Esophagus (tissue), 2 donors: Measurements from ENCODE around the gene SLC24A3. TPM values are rescaled to one million over a fixed set of nuclear protein-coding genes. Genes with fewer than 3 reads are reported as not detected.
A peak's percentile ranks its signal among the peaks of the same experiment; 100 is the strongest.

Experiments used
- H3K27ac ChIP-seq, 2 donors: one replicate each; pipeline ENCODE4 v1.5.1; 2013; ENCODE audit warnings: low read depth in 2 of 2, mild to moderate bottlenecking in 2 of 2, inconsistent platforms in 1 of 2, low read length in 1 of 2, moderate library complexity in 1 of 2
- H3K27me3 ChIP-seq, 2 donors: one replicate each; pipeline ENCODE4 v1.6.1; 2013; ENCODE audit warnings: low read length in 2 of 2, control low read depth in 1 of 2, mild to moderate bottlenecking in 1 of 2; ENCODE audit not compliant: insufficient read depth in 2 of 2, control insufficient read depth in 1 of 2
- H3K36me3 ChIP-seq, 2 donors: one replicate each; pipeline ENCODE4 v1.6.1; 2013; ENCODE audit warnings: low read length in 1 of 2; ENCODE audit not compliant: control insufficient read depth in 2 of 2, insufficient read depth in 2 of 2
- H3K4me1 ChIP-seq, 2 donors: one replicate each; pipeline ENCODE4 v1.6.1; 2013; ENCODE audit warnings: low read length in 1 of 2; ENCODE audit not compliant: control insufficient read depth in 2 of 2, insufficient read depth in 2 of 2
- H3K4me3 ChIP-seq, 2 donors: one replicate each; pipeline ENCODE4 v1.5.1; 2013; ENCODE audit warnings: low read length in 2 of 2, mild to moderate bottlenecking in 2 of 2, low read depth in 1 of 2, moderate library complexity in 1 of 2
- H3K9me3 ChIP-seq, 2 donors: one replicate each; pipeline ENCODE4 v1.6.1; 2013; ENCODE audit warnings: mild to moderate bottlenecking in 2 of 2, low read depth in 1 of 2, low read length in 1 of 2, moderate library complexity in 1 of 2; ENCODE audit not compliant: control insufficient read depth in 2 of 2, insufficient read depth in 1 of 2
- WGBS, 2 donors: extraction: QIAGEN DNeasy Blood & Tissue Kit; methylation state at CpG; one replicate each; pipeline ENCODE4 v1.1.7; 2013; 5-methylcytosine and 5-hydroxymethylcytosine counted together
- polyA plus RNA-seq, 2 donors: library from polyadenylated mRNA; stranded (reverse); fragments of 200-250 nt; gene quantifications; one replicate each; pipeline ENCODE4 v1.2.3, GENCODE V29; 2013
- donor health status: healthy with polysubstance abuse.
- donor health status: Bipolar disorder and iron deficiency.

SLC24A3 gene
- polyA plus RNA-seq, 2 donors, result 6.5 to 7.3 TPM

DNA sequence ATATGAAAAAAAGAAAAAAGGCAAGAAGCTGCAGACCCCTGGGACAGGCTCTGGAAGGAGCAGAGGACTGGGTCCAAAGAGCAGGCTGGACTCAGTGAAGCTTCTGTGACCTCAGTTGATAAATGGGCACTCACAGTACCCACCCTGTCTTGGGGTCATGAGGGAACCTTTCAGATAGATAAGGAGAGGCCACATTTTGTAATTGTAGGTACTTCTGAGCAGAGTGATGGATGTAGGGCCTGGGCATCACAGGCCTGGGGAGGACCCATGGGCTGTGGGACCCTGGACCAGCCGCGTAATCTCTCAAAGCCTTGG is 79.3 kb downstream of the SLC24A3 start:
- Histone ChIP-seq H3K27ac (no peak overlapping the region), H3K27me3 (no peaks in the 10 kb centered on the region), H3K36me3 (no peaks in the 10 kb centered on the region), H3K4me1 (peaks cover 6 to 15% of the 10 kb centered on the region in 2 donors), H3K4me3 (no peak overlapping the region), H3K9me3 (no peaks in the 10 kb centered on the region)
- WGBS, 2 donors, result 97 to 100% methylated on average over 2 of the region's 2 CpGs

- Histone ChIP-seq H3K27ac (no peak overlapping the region), H3K4me1 (peaks cover 6 to 15% of the 10 kb centered on the region in 2 donors), H3K4me3 (no peak overlapping the region), H3K27me3 (no peaks in the 10 kb centered on the region), H3K9me3 (no peaks in the 10 kb centered on the region), H3K36me3 (no peaks in the 10 kb centered on the region)
- 84 to 88% methylated on average over 7 of the region's 7 CpGs for WGBS, 2 donors
These were observed 79.8 kb downstream of the SLC24A3 start for GRCh38 chr20:19292254-19292653.

DNA sequence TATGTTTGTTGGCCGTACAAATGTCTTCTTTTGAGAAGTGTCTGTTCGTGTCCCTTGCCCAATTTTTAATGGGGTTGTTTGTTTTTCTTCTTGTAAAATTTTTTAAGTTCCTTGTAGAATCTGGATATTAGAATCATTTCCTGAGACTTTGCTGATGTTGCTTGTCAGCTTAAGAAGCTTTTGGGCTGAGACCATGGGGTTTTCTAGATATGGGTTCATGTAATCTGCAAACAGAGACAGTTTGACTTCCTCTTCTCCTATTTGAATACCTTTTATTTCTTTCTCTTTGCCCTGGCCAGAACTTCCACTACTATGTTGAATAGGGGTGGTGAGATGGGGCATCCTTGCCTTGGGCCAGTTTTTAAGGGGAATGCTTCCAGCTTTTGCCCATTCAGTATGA is 82.6 kb downstream of the SLC24A3 start:
- 72 to 82% methylated on average over 2 of the region's 2 CpGs for WGBS, 2 donors
- no peaks in the 10 kb centered on the region for H3K36me3 ChIP-seq
- H3K27ac ChIP-seq, result no peak overlapping the region

DNA sequence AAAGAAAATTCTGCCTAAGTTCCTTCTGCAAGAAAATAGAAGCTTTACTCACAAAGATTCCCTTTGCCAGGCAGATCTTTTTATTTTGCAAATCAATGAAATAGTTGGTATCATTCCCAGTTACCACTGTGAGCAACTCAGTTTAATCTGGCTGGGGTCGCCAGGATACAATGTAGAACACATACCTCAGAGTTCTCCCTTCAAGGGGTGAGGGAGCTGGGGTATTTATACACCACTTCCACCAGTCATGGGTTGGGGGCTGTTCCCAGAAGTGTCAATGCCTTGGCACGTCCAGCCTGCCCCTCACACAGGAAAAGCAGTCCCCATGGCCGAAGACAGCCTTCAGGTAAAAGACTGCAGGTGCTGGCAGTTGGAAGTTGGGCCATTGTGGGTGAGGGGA is 86.2 kb downstream of the SLC24A3 start:
- 58 to 67% methylated on average over 3 of the region's 3 CpGs for WGBS, 2 donors
- H3K9me3 ChIP-seq, result no peaks in the 10 kb centered on the region

More for the DNA sequence above, 82.6 kb downstream of the SLC24A3 start:
- peaks cover 6 to 12% of the 10 kb centered on the region in 2 donors for H3K4me1 ChIP-seq
- no peak overlapping the region for H3K4me3 ChIP-seq
- H3K9me3 ChIP-seq, result no peaks in the 10 kb centered on the region
- no peaks in the 10 kb centered on the region for H3K27me3 ChIP-seq

GRCh38 chr20:19300395-19300794 is 88.0 kb downstream of the SLC24A3 start:
- H3K36me3 ChIP-seq, result no peaks in the 10 kb centered on the region
- H3K4me1 ChIP-seq, result no peaks in the 10 kb centered on the region
- H3K27me3 ChIP-seq, result no peaks in the 10 kb centered on the region
- peak overlapping the region in 1 of 2 donors; percentile 17 for H3K27ac ChIP-seq
- no peaks in the 10 kb centered on the region for H3K9me3 ChIP-seq
- no peak overlapping the region for H3K4me3 ChIP-seq
- 88 to 89% methylated on average over 6 of the region's 6 CpGs for WGBS, 2 donors

More for the DNA sequence above, 86.2 kb downstream of the SLC24A3 start:
- no peaks in the 10 kb centered on the region for H3K4me1 ChIP-seq
- H3K4me3 ChIP-seq, result no peak overlapping the region
- H3K27me3 ChIP-seq, result no peaks in the 10 kb centered on the region
- no peaks in the 10 kb centered on the region for H3K36me3 ChIP-seq
- H3K27ac ChIP-seq, result no peak overlapping the region

- H3K4me3 ChIP-seq, result no peak overlapping the region
- WGBS, 2 donors, result 60 to 67% methylated on average over 2 of the region's 2 CpGs
- H3K27ac ChIP-seq, result peak overlapping the region; percentile 13 to 17
- no peaks in the 10 kb centered on the region for H3K27me3 ChIP-seq
- H3K36me3 ChIP-seq, result no peaks in the 10 kb centered on the region
- H3K4me1 ChIP-seq, result no peaks in the 10 kb centered on the region
- H3K9me3 ChIP-seq, result no peaks in the 10 kb centered on the region
These were observed 88.7 kb downstream of the SLC24A3 start for GRCh38 chr20:19301142-19301541.

DNA sequence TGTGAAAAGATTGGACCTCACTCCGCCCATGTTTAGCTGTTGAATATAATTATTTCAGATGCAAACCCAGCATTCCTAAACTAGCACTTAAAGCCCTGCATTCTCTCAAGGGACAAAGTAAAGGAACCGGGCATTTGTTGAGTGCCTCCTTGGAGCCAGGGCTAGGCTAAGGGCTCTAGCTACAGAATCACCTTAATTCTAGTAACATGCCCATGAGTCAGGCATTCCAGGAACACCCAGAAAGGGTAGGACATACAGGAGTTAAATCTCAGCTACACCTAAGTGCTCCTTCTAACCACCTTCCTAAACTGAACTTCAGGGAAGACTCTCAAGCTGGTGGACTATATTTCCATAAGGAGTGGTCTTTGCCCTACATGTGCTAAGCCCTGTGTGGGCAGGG is 89.4 kb downstream of the SLC24A3 start:
- peak overlapping the region; percentile 22 to 72 for H3K27ac ChIP-seq
- 70 to 76% methylated on average over 2 of the region's 2 CpGs for WGBS, 2 donors
- H3K27me3 ChIP-seq, result no peaks in the 10 kb centered on the region
- H3K4me3 ChIP-seq, result no peak overlapping the region
- H3K36me3 ChIP-seq, result no peaks in the 10 kb centered on the region
- no peaks in the 10 kb centered on the region for H3K9me3 ChIP-seq
- no peaks in the 10 kb centered on the region for H3K4me1 ChIP-seq

- no peaks in the 10 kb centered on the region for H3K9me3 ChIP-seq
- no peaks in the 10 kb centered on the region for H3K27me3 ChIP-seq
- H3K4me3 ChIP-seq, result no peak overlapping the region
- H3K36me3 ChIP-seq, result no peaks in the 10 kb centered on the region
- H3K4me1 ChIP-seq, result no peaks in the 10 kb centered on the region
- WGBS, 2 donors, result 72 to 82% methylated on average over 3 of the region's 3 CpGs
- no peak overlapping the region for H3K27ac ChIP-seq
These were observed 90.3 kb downstream of the SLC24A3 start for GRCh38 chr20:19302714-19303113.

- 71 to 75% methylated on average over 5 of the region's 5 CpGs for WGBS, 2 donors
- Histone ChIP-seq H3K9me3 (no peaks in the 10 kb centered on the region), H3K4me3 (no peak overlapping the region), H3K27me3 (no peaks in the 10 kb centered on the region), H3K27ac (no peak overlapping the region), H3K36me3 (no peaks in the 10 kb centered on the region), H3K4me1 (no peaks in the 10 kb centered on the region)
These were observed 91.9 kb downstream of the SLC24A3 start for GRCh38 chr20:19304389-19304788.

DNA sequence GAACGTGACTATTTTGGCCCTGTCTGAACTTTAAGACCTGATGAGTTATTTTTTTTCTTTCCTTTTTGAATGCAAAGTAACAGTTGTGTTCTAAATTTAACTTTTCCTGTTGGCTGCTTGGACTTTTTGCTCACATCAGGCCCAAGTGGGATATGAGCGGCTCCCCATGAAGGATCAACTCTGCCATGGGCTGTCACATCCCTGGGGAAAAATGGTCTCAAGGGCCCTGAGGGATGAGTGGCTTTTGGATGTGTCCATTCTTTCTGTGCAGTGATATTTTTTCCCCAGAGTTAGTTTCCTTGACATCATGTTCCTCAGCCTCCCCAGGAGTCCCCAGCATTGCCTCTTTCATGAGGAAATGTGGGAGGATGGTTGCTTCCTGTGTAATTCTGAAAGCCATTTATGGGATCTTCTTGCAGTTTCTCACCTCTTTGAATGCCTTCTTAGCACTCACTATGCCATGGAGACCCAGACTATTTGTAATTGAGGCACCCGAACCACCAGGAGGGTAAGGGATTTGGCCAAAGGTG is 92.5 kb downstream of the SLC24A3 start:
- H3K4me1 ChIP-seq, result no peaks in the 10 kb centered on the region
- no peaks in the 10 kb centered on the region for H3K27me3 ChIP-seq
- 77% methylated on average over 3 of the region's 3 CpGs for WGBS, 2 donors
- H3K36me3 ChIP-seq, result no peaks in the 10 kb centered on the region
- H3K4me3 ChIP-seq, result no peak overlapping the region
- H3K9me3 ChIP-seq, result no peaks in the 10 kb centered on the region
- no peak overlapping the region for H3K27ac ChIP-seq
